ENCODE data around the gene NRXN3.

The NRXN3 gene

GRCh38 chr14:79320561-79320960 lies 1150.4 kb downstream of the NRXN3 start:
- no peak for TF ChIP-seq CTCF (IDR thresholded peaks at IDR 0.05; ENCODE audit: low read depth, low read length, missing control alignments)

GRCh38 chr14:79321070-79321469 lies 1150.9 kb downstream of the NRXN3 start:
- no peak overlapping the region for H3K4me3 ChIP-seq (ENCODE audit: low read depth, low read length)
- DNase-seq (ENCODE audit: low read depth): no peak
- no peak for TF ChIP-seq CTCF (IDR thresholded peaks at IDR 0.05; ENCODE audit: low read depth, low read length, missing control alignments)

More at GRCh38 chr14:79320561-79320960, 1150.4 kb downstream of the NRXN3 start:
- DNase-seq (ENCODE audit: low read depth): no peak
- H3K4me3 ChIP-seq (ENCODE audit: low read depth, low read length): no peak overlapping the region

GRCh38 chr14:79325071-79325470 lies 1154.9 kb downstream of the NRXN3 start:
- DNase-seq (ENCODE audit: low read depth): no peak
- no peak overlapping the region for H3K4me3 ChIP-seq (ENCODE audit: low read depth, low read length)
- TF ChIP-seq CTCF (IDR thresholded peaks at IDR 0.05; ENCODE audit: low read depth, low read length, missing control alignments): no peak

GRCh38 chr14:79325557-79325956 lies 1155.4 kb downstream of the NRXN3 start:
- TF ChIP-seq CTCF (IDR thresholded peaks at IDR 0.05; ENCODE audit: low read depth, low read length, missing control alignments): no peak
- no peak for DNase-seq (ENCODE audit: low read depth)
- no peak overlapping the region for H3K4me3 ChIP-seq (ENCODE audit: low read depth, low read length)

GRCh38 chr14:79328863-79329262 lies 1158.7 kb downstream of the NRXN3 start:
- no peak for DNase-seq (ENCODE audit: low read depth)
- no peak overlapping the region for H3K4me3 ChIP-seq (ENCODE audit: low read depth, low read length)
- TF ChIP-seq CTCF (IDR thresholded peaks at IDR 0.05; ENCODE audit: low read depth, low read length, missing control alignments): no peak

GRCh38 chr14:79331830-79332229 lies 1161.7 kb downstream of the NRXN3 start:
- no peak for DNase-seq (ENCODE audit: low read depth)
- TF ChIP-seq CTCF (IDR thresholded peaks at IDR 0.05; ENCODE audit: low read depth, low read length, missing control alignments): no peak
- no peak overlapping the region for H3K4me3 ChIP-seq (ENCODE audit: low read depth, low read length)

- TF ChIP-seq CTCF (IDR thresholded peaks at IDR 0.05; ENCODE audit: low read depth, low read length, missing control alignments): no peak
- H3K4me3 ChIP-seq (ENCODE audit: low read depth, low read length): no peak overlapping the region
- no peak for DNase-seq (ENCODE audit: low read depth)
These were observed 1162.5 kb downstream of the NRXN3 start for GRCh38 chr14:79332504-79333197.
